ENCODE data around the gene JSRP1.

JSRP1 gene

GRCh38 chr19:2269244-2270156, 13.3 kb upstream of the JSRP1 start (continued):
- TF ChIP-seq, protein P1, sequence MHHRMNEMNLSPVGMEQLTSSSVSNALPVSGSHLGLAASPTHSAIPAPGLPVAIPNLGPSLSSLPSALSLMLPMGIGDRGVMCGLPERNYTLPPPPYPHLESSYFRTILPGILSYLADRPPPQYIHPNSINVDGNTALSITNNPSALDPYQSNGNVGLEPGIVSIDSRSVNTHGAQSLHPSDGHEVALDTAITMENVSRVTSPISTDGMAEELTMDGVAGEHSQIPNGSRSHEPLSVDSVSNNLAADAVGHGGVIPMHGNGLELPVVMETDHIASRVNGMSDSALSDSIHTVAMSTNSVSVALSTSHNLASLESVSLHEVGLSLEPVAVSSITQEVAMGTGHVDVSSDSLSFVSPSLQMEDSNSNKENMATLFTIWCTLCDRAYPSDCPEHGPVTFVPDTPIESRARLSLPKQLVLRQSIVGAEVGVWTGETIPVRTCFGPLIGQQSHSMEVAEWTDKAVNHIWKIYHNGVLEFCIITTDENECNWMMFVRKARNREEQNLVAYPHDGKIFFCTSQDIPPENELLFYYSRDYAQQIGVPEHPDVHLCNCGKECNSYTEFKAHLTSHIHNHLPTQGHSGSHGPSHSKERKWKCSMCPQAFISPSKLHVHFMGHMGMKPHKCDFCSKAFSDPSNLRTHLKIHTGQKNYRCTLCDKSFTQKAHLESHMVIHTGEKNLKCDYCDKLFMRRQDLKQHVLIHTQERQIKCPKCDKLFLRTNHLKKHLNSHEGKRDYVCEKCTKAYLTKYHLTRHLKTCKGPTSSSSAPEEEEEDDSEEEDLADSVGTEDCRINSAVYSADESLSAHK (tag by site-specific recombination; IDR thresholded peaks at IDR 0.05) = 0 out of 2 replicates have a peak, but pooled peaks have one; percentile 9
- TF ChIP-seq ZNF324 (tag by site-specific recombination; IDR thresholded peaks at IDR 0.05) (peak; percentile 45; the same call in 1 of the 2 replicates), GLIS1 (tag by site-specific recombination; IDR thresholded peaks at IDR 0.05) (no peak), HOXA7 (CRISPR knock-in tag; IDR thresholded peaks at IDR 0.05; ENCODE audit: borderline replicate concordance) (no peak), ZNF629 (tag by site-specific recombination; IDR thresholded peaks at IDR 0.05) (peak; percentile 28; the same call in 1 of the 2 replicates), ZBTB8A (tag by site-specific recombination; IDR thresholded peaks at IDR 0.05) (peak; percentile 32; the same call in 1 of the 2 replicates), ZNF501 (tag by site-specific recombination; IDR thresholded peaks at IDR 0.05) (peak; percentile 62), ZNF660 (tag by site-specific recombination; IDR thresholded peaks at IDR 0.05) (peak; percentile 73), TRIM28 (IDR thresholded peaks at IDR 0.05; ENCODE audit: borderline replicate concordance, low read length) (no peak), ZIC2 (tag by site-specific recombination; IDR thresholded peaks at IDR 0.05) (peak; percentile 33; the same call in 1 of the 2 replicates), ZNF24 (tag by site-specific recombination; IDR thresholded peaks at IDR 0.05) (0 out of 2 replicates have a peak, but pooled peaks have one; percentile 30), ZBTB7A (tag by site-specific recombination; IDR thresholded peaks at IDR 0.05; ENCODE audit: low read depth) (0 out of 2 replicates have a peak, but pooled peaks have one; percentile 24), ZBTB49 (tag by site-specific recombination; IDR thresholded peaks at IDR 0.05; ENCODE audit: low read depth) (no peak), SP2 (tag by site-specific recombination; IDR thresholded peaks at IDR 0.05) (peak; percentile 91), ZNF18 (tag by site-specific recombination; IDR thresholded peaks at IDR 0.05) (no peak), ZNF707 (tag by site-specific recombination; IDR thresholded peaks at IDR 0.05) (no peak), ZNF184 (tag by site-specific recombination; IDR thresholded peaks at IDR 0.05) (no peak), KLF16 (tag by site-specific recombination; IDR thresholded peaks at IDR 0.05) (peak; percentile 76)
- TF ChIP-seq, protein P2, sequence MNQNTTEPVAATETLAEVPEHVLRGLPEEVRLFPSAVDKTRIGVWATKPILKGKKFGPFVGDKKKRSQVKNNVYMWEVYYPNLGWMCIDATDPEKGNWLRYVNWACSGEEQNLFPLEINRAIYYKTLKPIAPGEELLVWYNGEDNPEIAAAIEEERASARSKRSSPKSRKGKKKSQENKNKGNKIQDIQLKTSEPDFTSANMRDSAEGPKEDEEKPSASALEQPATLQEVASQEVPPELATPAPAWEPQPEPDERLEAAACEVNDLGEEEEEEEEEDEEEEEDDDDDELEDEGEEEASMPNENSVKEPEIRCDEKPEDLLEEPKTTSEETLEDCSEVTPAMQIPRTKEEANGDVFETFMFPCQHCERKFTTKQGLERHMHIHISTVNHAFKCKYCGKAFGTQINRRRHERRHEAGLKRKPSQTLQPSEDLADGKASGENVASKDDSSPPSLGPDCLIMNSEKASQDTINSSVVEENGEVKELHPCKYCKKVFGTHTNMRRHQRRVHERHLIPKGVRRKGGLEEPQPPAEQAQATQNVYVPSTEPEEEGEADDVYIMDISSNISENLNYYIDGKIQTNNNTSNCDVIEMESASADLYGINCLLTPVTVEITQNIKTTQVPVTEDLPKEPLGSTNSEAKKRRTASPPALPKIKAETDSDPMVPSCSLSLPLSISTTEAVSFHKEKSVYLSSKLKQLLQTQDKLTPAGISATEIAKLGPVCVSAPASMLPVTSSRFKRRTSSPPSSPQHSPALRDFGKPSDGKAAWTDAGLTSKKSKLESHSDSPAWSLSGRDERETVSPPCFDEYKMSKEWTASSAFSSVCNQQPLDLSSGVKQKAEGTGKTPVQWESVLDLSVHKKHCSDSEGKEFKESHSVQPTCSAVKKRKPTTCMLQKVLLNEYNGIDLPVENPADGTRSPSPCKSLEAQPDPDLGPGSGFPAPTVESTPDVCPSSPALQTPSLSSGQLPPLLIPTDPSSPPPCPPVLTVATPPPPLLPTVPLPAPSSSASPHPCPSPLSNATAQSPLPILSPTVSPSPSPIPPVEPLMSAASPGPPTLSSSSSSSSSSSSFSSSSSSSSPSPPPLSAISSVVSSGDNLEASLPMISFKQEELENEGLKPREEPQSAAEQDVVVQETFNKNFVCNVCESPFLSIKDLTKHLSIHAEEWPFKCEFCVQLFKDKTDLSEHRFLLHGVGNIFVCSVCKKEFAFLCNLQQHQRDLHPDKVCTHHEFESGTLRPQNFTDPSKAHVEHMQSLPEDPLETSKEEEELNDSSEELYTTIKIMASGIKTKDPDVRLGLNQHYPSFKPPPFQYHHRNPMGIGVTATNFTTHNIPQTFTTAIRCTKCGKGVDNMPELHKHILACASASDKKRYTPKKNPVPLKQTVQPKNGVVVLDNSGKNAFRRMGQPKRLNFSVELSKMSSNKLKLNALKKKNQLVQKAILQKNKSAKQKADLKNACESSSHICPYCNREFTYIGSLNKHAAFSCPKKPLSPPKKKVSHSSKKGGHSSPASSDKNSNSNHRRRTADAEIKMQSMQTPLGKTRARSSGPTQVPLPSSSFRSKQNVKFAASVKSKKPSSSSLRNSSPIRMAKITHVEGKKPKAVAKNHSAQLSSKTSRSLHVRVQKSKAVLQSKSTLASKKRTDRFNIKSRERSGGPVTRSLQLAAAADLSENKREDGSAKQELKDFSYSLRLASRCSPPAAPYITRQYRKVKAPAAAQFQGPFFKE (tag by site-specific recombination; IDR thresholded peaks at IDR 0.05; ENCODE audit: borderline replicate concordance) = 0 out of 2 replicates have a peak, but pooled peaks have one; percentile 81
- TF ChIP-seq, protein P3, sequence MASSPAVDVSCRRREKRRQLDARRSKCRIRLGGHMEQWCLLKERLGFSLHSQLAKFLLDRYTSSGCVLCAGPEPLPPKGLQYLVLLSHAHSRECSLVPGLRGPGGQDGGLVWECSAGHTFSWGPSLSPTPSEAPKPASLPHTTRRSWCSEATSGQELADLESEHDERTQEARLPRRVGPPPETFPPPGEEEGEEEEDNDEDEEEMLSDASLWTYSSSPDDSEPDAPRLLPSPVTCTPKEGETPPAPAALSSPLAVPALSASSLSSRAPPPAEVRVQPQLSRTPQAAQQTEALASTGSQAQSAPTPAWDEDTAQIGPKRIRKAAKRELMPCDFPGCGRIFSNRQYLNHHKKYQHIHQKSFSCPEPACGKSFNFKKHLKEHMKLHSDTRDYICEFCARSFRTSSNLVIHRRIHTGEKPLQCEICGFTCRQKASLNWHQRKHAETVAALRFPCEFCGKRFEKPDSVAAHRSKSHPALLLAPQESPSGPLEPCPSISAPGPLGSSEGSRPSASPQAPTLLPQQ (tag by site-specific recombination; IDR thresholded peaks at IDR 0.05) = no peak
- TF ChIP-seq, protein P4, sequence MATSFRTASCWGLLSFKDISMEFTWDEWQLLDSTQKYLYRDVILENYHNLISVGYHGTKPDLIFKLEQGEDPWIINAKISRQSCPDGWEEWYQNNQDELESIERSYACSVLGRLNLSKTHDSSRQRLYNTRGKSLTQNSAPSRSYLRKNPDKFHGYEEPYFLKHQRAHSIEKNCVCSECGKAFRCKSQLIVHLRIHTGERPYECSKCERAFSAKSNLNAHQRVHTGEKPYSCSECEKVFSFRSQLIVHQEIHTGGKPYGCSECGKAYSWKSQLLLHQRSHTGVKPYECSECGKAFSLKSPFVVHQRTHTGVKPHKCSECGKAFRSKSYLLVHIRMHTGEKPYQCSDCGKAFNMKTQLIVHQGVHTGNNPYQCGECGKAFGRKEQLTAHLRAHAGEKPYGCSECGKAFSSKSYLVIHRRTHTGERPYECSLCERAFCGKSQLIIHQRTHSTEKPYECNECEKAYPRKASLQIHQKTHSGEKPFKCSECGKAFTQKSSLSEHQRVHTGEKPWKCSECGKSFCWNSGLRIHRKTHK (tag by site-specific recombination; IDR thresholded peaks at IDR 0.05) = no peak

All from HEK293 (cell line).